UCSD-AML1 (cell line): ENCODE measurements around the gene SLC15A1.
"Not testable (repeated sequence)": the region's sequence is repeated elsewhere in the genome, so short reads cannot be mapped to it uniquely, and the experiment has no call there.

Experiments
- DNase-seq: peaks from one replicate; lab custom pipeline; 2025; ENCODE audit not compliant: unreplicated experiment; lab: John Stamatoyannopoulos, UW

The SLC15A1 gene

DNA sequence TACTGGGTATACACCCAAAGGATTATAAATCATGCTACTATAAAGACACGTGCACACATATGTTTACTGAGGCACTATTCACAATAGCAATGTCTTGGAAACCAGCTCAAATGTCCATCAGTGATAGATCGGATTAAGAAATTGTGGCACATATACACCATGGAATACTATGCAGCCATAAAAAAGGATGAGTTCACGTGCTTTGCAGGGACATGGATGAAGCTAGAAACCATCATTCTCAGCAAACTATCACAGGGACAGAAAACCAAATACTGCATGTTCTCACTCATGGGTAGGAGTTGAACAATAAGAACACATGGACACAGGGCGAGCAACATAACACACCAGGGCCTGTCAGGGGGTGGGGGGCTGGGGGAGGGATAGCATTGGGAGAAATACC, 2.0 kb upstream of the SLC15A1 start:
- not testable (repeated sequence) for DNase-seq

DNA sequence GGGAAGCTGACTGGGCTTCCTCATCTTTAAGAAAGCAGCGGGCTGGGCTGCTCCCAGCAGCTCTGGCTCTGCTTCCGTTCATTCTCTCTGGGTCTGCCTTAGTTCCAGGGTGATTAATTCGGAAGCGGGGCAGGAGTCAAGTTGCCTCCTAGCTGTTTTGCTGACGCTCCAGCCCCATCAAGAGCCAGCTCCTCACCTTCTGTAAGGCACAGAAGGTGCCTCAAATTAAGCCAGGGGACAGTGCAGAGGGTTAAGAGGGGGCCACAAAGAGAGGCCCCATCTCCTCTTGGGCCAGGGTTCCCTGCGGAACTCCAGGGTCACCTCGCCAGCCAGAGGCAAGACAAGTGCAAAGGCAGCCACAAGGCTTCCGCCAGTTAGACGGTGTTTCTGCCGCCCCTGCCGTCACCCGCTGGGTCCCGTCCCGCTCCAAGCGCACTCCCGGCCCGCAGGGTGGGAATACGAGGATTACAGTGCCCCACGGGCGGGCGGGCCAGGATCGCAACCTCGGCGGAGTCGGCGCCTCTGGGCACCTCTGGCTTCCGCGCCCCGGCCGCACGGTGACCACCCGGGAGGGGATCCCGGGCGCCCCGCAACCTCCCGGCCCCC, 508 bp downstream of the SLC15A1 start:
- no peak for DNase-seq

DNA sequence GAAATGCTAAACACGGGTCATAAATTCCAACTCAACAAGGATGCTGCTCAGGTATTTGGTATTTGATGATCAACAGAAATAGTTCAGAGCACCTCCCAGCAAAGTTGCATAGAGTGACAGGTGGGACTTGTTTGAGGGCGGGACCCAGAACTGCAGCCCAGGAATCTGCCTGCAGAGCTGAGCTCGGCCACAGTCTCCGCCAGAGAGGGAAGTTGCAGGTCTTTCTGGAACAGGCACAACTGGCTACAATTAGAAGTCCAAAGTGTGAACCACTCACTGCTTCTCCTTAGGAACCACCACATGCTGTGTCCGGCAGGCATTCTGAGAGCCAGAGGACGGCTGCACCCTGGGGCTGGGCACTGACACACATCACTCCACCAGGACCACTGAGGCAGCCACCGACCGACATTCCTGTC, 1.1 kb downstream of the SLC15A1 start:
- DNase-seq: no peak

DNA sequence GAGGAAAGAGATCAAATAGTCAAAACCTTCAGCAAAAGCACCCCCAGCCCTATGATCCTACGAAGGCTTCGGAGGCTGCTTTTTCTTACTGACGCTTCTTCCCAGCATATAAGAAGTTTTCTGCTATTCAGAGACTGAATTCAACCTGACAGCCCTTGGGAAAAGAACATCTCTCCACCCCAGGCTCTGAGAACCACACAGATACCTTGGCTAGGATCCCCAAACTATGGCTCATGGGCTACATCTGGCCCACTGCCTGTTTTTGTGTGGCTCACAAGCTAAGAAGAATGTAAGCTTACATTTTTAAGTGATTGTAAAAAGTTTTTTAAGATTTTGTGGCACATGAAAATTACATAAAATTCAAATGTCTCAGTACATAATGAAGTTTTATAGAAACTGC, 3.0 kb downstream of the SLC15A1 start:
- no peak for DNase-seq

DNA sequence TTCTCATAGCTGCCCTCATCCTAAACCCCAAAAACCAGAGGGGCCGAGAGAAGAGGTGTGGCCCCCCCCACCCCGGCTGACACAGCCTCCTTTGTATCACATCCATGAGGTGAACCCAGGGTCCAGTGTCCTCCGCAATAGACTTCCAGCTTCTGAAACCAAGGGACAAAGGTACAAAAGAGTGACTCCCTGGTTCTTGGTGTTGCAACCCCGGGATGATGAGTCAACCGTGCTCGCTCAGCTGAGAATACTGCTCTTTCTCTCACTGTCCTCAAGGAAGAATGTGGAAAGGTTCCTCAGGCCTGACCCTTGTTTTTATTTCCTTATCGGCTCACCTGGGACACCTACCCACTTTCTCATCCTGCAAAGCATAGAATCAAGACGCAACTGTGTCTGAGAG, 5.5 kb downstream of the SLC15A1 start:
- DNase-seq: no peak

DNA sequence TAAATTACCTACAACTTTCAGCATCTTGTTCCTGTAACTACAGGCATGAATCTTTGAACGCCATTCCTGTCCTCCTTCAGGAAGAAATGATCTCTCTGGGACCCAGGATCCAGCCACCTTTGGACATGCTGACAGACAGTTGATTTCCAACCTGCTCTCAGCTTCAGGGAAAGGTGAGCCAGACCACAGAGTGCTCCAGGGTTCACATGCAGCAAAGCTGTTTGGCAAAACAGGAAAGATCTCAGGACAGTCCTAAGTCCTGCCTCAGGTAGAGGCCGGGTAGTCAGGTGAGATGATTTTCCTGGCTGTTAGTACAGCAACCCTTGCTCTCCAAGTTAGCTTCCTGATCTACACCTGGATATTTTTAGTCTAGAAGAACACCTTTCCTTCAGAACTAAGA, 9.1 kb downstream of the SLC15A1 start:
- no peak for DNase-seq

DNA sequence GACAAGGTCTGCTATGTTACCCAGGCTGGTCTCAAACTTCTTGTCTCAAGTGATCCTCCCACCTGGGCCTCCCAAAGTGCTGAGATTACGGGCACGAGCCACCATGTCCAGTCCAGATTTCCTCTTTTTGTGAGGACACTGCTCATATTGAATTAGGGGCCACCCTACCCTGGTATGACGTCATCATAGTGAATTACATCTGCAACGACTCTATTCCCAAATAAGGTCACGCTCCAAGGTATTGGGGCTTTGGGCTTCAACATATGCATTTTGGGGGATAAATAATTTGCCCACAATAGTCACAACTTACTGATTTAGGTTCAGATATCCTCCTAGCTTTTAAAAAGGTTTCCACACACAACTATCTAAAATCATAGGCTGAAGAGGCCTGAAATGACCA, 9.5 kb downstream of the SLC15A1 start:
- DNase-seq: no peak

DNA sequence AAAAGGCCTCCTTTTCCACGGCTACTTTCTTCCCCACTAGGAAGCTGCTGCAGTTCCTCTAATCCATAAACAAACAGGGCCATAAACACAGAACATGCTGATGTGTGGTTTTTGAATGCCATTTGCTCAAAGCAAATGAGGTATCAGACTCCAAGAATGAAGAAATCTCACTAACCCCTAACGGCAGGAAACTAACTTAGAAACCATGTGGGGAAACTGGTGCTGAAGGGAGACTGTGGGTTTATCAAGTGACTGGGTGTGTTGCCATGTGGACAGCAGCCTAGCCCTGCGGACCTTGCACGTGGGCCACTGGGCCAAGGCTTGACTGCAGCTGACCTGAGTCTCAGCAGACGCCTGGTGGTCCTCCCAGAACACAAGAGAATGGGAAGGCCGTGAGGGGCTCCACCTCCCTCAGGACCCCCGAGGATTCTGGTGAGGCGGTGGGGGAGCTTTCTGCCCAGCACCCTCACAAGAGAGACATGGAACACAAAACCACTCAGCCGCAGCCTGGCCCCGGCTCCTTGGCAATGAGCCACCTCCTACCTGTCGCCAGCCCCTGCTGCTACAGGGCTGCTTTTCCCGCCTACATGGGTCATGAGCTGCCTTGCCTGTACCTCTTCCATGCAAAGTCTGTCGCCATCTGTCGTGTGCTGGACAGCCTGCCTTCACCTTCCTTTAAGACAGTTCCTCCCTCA, 10.6 kb downstream of the SLC15A1 start:
- DNase-seq: no peak

DNA sequence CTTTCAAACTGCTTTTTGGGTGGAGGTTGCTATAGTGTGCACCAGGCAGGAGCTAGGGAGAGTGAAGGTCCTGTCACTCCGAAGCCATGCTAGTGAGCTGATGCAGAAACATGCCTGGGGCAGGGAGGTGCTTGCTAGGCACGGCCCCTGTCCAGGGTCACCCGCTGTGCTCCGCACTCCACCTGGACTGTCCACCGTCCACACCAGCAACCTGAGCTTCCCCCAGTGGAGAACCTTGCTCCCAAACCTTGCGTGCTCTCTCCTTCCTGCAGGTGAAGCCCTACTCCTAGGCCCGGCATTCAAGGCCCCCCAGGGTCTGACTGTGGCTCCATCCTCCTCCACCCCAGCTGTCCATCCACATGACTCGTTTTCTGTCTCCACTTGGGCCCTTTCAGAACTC, 12.3 kb downstream of the SLC15A1 start:
- DNase-seq: no peak

DNA sequence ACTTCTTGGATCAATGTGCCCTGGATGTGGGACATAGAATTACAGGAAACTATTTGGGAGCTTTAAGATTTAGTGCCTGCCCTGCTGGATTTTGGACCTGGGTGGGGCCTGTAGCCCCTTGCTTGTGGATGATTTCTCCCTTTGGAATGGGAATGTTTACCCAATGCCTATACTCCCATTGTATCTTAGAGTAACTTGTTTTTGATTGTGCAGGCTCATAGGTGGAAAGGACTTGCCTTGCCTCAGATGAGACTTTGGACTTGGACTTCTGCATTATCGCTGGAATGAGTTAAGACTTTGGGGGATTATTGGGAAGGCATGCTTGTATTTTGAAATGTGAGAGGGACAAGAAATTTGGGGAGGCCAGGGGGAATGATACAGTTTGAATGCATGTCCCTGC, 13.5 kb downstream of the SLC15A1 start:
- DNase-seq: no peak

DNA sequence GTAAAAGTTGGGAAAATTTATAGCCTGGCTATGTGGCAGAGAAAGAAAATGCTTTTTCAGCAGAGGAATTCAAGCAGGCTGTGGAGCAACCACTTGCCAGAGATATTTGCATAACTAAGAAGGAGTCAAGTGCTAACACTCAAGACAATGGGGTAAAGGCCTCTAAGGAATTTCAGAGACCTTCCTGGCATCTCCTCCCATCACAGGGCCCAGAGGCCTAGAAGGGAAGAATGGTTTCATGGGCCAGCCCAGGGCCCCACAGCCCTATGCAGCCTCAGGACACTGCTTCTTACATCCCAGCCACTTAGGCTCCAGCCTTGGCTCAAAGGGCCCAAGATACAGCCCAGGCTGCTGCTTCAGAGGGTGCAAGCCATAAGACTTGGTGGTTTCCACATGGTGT, 14.3 kb downstream of the SLC15A1 start:
- DNase-seq: no peak

DNA sequence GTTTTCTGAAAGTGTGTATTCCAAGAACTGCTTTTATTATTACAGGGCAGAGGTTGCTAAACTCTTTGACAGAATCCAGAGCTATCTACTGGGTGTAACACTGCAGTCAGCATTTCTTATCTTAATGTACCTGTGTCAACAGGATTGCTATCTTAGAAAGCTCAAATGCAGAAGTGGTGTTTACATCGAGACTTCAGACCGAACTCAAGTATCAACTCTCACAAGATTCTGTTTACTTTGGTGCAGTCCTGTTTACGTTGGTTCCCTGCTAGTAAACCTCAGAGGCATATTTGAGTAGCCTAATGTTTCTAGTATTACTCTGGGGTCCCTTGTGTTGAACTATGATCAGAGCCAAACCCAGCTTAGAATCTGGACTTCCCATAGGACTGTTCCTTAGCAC, 20.5 kb downstream of the SLC15A1 start:
- no peak for DNase-seq

DNA sequence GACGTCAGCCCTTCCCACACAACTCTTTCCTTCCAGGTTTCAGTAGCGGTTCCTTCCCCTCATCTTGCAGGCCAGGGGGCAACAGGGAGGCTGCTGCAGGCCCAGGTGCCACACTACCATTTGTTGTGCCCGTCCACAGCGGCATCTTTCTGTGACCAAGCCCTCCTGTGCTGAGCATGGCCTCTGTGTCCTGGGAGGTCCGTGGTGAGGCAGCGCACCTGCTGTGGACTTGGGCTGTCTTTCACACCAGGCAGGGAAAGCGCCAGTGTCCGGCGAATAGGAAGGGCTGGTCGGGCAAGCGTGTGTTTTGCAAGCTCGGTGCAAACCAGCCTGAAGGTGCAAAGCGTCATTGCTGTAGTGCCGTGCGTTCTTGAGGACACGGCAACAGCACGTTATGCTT, 21.4 kb downstream of the SLC15A1 start:
- DNase-seq: no peak

DNA sequence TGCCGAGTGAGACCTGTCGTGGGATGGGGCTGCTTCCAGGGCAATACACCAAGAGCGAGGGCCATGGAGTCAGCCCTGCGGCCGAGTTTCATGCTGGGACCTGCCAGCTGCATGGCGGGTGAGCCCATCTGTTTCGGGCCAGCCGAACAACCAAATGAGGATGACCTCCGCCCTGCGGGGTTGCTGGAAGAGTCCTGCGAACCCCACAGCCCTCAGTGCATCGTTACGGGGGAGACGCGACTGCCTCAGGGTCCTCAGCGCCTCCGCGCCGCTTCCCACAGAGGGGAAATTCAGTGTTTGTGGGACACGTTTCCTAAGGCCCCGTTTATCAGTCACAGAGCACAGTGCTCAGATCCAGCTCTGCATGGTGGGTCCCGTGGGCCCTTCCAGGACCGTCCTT, 22.0 kb downstream of the SLC15A1 start:
- no peak for DNase-seq

DNA sequence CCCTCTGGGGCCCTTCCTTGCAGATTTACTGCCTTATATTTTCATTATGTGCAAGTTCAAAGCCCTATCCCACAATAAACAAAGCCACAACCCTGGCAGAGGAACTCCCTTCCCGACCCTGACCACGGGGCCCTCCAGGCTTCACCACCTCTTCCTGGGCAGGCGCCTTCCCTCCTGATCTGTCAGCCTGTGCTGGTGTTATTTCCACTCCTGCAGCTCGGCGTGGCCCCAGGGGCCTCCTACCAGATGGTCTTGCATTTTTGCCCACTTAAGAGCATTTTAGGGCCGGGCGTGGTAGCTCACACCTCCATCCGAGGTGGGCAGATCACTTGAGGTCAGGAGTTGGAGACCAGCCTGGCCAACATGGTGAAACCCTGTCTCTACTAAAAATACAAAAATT, 22.8 kb downstream of the SLC15A1 start:
- DNase-seq: peak; percentile 17

DNA sequence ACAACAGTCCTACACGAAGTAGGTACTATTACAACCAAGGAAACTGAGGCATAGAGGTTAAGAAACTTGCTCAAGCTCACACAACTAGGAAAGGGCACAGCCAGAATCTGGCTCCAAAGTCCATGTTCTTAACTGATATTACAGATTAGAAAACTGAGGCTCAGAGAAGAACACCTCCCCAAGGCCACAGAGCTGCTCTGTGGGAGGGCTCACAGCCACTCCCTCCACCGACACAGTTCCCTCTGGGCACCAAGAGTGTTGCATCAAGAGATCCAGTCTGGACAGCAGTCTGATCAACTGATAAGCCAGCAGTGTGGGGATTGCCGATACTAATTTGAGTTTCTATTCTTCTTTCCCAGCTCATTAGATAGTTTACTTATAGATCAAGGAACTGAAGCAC, 29.5 kb downstream of the SLC15A1 start:
- DNase-seq: no peak

DNA sequence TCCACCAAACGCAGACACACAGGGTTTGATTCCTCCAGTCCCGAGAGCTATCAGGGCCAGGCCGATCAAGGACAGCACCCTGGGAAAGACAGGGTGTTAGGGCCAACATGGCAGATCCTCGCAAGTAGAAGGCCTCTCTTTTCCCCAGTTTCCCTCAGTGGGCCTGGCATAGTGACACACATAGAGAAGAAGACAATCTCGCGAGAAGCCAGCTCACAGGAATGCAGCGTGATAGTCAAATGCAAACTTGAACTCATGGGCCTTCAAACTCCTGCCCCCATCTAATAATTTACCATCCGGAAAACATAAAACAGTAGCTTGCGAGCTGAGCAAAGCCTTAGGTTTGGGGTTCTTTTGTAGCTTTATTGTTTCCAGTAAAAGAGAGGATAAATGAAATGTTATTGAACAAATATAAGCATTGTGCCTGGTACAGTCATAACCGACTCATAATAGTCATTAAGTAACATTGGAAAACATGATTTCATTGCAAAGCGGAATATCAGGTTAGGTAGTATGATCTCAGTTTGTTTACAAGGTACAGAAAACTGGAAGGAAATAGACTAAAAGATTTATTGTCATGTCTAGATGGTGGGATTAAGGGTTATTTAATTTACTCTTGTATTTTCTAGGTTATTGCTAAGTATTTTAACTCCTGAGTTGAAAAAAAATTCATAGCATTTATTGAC, 30.5 kb downstream of the SLC15A1 start:
- DNase-seq: no peak

DNA sequence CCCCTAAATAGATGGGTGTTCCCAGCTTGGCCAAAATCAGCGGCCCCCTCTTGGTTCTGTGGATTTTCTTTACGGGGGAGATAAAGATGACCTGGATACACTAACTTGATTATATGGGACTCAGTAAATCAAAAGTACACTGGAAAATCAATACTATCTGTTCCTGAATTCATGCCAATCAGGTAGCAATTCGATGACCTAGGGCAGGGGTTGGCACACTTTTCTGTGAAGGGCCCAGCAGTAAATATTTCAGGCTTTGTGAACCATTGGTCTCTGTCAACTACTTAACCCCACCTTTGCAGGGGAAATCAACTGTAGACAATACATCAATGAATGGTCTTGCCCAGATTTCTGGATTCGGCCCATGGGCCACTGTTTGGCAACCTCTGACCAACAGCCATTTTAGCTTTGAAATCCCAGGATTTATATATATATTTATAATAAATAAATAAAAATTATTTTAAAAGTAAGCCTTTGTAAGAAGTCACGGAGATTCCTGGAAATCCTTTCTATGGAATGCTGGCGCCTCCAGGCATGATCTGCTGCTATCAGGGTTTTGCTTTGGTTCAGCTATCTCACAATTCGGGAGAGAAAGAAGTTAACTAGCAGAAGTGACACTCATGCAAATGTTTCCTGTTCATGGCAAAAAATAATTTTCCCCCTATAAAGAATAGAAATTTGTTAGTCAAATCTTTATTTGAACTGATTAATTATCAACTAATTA, 32.8 kb downstream of the SLC15A1 start:
- DNase-seq: no peak

DNA sequence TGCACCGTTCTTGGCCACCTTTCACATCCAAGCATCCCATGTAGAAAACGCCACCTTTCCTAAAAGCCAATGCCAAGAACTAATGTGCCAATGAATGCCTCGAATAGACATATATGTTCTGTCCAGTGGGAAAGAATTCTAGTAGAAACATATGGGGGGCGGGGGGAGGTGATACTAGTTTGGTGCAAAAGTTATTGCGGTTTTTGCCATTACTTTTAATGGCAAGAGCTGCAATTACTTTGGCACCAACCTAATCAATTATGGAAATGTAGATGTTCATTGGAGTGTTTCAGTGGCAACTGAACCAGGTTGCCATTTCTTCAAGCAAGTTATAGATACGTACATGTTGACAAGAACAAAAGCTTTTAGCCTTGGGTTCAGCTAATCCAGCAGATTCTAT, 34.6 kb downstream of the SLC15A1 start:
- no peak for DNase-seq

DNA sequence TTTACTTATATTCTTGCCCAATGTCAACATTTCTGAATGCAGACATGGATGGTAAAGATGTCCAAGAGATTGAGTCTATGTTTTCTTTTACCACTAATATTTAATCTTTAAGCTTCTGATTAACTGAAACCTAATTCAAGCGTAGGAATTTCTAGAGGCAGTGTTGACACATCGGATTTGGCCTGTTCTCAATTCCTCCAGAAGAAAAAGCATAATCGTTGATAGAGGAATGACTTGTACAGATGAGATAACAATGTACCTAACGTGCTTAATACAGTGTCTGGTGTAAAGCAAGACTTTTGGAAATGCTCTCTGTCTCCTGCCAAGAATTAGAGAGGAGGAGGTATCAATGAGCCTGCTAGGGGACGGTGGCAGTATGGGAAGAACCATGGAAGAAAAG, 35.2 kb downstream of the SLC15A1 start:
- DNase-seq: no peak

DNA sequence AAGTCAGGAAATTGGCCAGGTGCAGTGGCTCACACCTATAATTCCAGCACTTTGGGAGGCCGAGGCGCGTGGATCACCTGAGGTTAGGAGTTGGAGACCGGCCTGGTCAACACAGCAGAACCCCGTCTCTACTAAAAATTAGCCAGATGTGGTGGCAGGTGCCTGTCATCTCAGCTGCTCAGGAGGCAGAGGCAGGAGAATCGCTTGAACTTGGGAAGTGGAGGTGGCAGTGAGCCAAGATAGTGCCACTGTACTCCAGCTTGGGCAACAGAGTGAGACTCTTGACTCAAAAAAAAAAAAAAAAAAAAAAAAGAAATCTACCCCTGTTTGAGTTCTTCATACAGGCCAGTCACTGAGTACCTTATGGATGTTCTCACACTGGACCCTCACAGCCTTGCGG, 42.0 kb downstream of the SLC15A1 start:
- no peak for DNase-seq
